ENCODE data around the gene CTNS.

- TF ChIP-seq CTCF (tag by site-specific recombination; IDR thresholded peaks at IDR 0.05), result no peak
- TF ChIP-seq ZSCAN23 (tag by site-specific recombination; IDR thresholded peaks at IDR 0.05), result no peak
- no peak for TF ChIP-seq ZNF350 (tag by site-specific recombination; IDR thresholded peaks at IDR 0.05)
- TF ChIP-seq ZNF404 (tag by site-specific recombination; IDR thresholded peaks at IDR 0.05), result no peak
- no peak for TF ChIP-seq SP2 (tag by site-specific recombination; IDR thresholded peaks at IDR 0.05)
- TF ChIP-seq ZBTB8A (tag by site-specific recombination; IDR thresholded peaks at IDR 0.05), result no peak
- TF ChIP-seq KLF7 (tag by site-specific recombination; IDR thresholded peaks at IDR 0.05; ENCODE audit: borderline replicate concordance), result no peak
- TF ChIP-seq SALL2 (tag by site-specific recombination; IDR thresholded peaks at IDR 0.05; ENCODE audit: borderline replicate concordance), result no peak
- no peak for TF ChIP-seq ZSCAN18 (tag by site-specific recombination; IDR thresholded peaks at IDR 0.05)
- no peak for TF ChIP-seq ZNF670 (tag by site-specific recombination; IDR thresholded peaks at IDR 0.05; ENCODE audit: low read depth)
- TF ChIP-seq ZFP41 (tag by site-specific recombination; IDR thresholded peaks at IDR 0.05; ENCODE audit: borderline replicate concordance), result no peak
- no peak for TF ChIP-seq KLF16 (tag by site-specific recombination; IDR thresholded peaks at IDR 0.05)
- TF ChIP-seq HIC1 (tag by site-specific recombination; IDR thresholded peaks at IDR 0.05), result no peak
These were observed 26.9 kb upstream of the CTNS start for GRCh38 chr17:3609689-3610088.

Data from HEK293 (cell line).